NCI-H524 (cell line): ENCODE measurements around the gene NRCAM.
"Not testable (repeated sequence)": the region's sequence is repeated elsewhere in the genome, so short reads cannot be mapped to it uniquely, and the experiment has no call there.

Source experiments
- DNase-seq, 2 experiments: peaks; one replicate each; lab custom pipeline; 2025; lab: John Stamatoyannopoulos, UW

Gene NRCAM

GRCh38 chr7:108345710-108346336 is 110.4 kb downstream of the NRCAM start:
- peak in 1 of 2 experiments; percentile 10 for DNase-seq

- DNase-seq: no peak
Observed at GRCh38 chr7:108340856-108341411, 115.3 kb downstream of the NRCAM start.

- DNase-seq: not testable (repeated sequence)
Observed at GRCh38 chr7:108340406-108340805, 115.8 kb downstream of the NRCAM start.

GRCh38 chr7:108335269-108335918 is 120.8 kb downstream of the NRCAM start:
- peak; percentile 22 to 66 for DNase-seq

GRCh38 chr7:108332937-108333336 is 123.3 kb downstream of the NRCAM start:
- DNase-seq: no peak

- no peak for DNase-seq
Observed at GRCh38 chr7:108331971-108332370, 124.3 kb downstream of the NRCAM start.

GRCh38 chr7:108330227-108330626 is 126.0 kb downstream of the NRCAM start:
- no peak for DNase-seq

GRCh38 chr7:108329514-108329913 is 126.7 kb downstream of the NRCAM start:
- DNase-seq: peak in 1 of 2 experiments; percentile 23

GRCh38 chr7:108328174-108328651 is 128.0 kb downstream of the NRCAM start:
- DNase-seq: no peak

GRCh38 chr7:108327353-108327752 is 128.9 kb downstream of the NRCAM start:
- peak in 1 of 2 experiments; percentile 39 for DNase-seq

- peak; percentile 66 to 91 for DNase-seq
Observed at GRCh38 chr7:108326938-108327337, 129.3 kb downstream of the NRCAM start.

GRCh38 chr7:108324053-108325038 is 131.9 kb downstream of the NRCAM start:
- peak in 1 of 2 experiments; percentile 2 for DNase-seq

GRCh38 chr7:108322925-108323832 is 133.1 kb downstream of the NRCAM start:
- DNase-seq: no peak

- DNase-seq: no peak
Observed at GRCh38 chr7:108322046-108322445, 134.2 kb downstream of the NRCAM start.

GRCh38 chr7:108321359-108321758 is 134.9 kb downstream of the NRCAM start:
- DNase-seq: no peak

- no peak for DNase-seq
Observed at GRCh38 chr7:108316708-108317107, 139.5 kb downstream of the NRCAM start.

- DNase-seq: no peak
Observed at GRCh38 chr7:108314551-108314950, 141.7 kb downstream of the NRCAM start.

GRCh38 chr7:108314049-108314448 is 142.2 kb downstream of the NRCAM start:
- DNase-seq: no peak

- no peak for DNase-seq
Observed at GRCh38 chr7:108313086-108313485, 143.2 kb downstream of the NRCAM start.

GRCh38 chr7:108311446-108312168 is 144.6 kb downstream of the NRCAM start:
- DNase-seq: no peak
